Right lobe of liver (tissue), 6 donors: ENCODE results near the gene CAMK2D. TPM values are rescaled to one million over a fixed set of nuclear protein-coding genes. Genes with fewer than 3 reads are reported as not detected.
A peak's percentile ranks its signal among the peaks of the same experiment; 100 is the strongest.

ENCODE experiments used
- ATAC-seq, 4 donors: fragments of 200-7000 bp; cut with Tn5 transposase; one replicate each; pipeline ENCODE4 v1.9.1; 2020; ENCODE audit warnings: mild to moderate bottlenecking in 4 of 4, moderate library complexity in 4 of 4
- DNase-seq, 3 donors: peaks; one replicate each; pipeline ENCODE4 v3.0.0-alpha.2; 2020
- H3K27ac ChIP-seq, 3 donors: fragments of 200-600 bp; one replicate each; pipeline ENCODE4 v1.8.0; 2022
- H3K27me3 ChIP-seq, 2 donors: fragments of 200-600 bp; one replicate each; pipeline ENCODE4 v1.8.0; 2022
- H3K36me3 ChIP-seq, 4 donors: fragments of 200-600 bp; sonication (generic) in 1 of 4; one replicate each; pipeline versions ENCODE4 v1.5.1 to v1.8.0; 2017 to 2022; ENCODE audit warnings: control low read depth in 1 of 4
- H3K4me1 ChIP-seq, 4 donors: fragments of 200-600 bp; sonication (generic) in 1 of 4; one replicate each; pipeline versions ENCODE4 v1.5.1 to v1.8.0; 2017 to 2022; ENCODE audit warnings: control low read depth in 1 of 4
- H3K4me3 ChIP-seq, 3 donors: fragments of 200-600 bp; one replicate each; pipeline ENCODE4 v1.8.0; 2022
- H3K9me3 ChIP-seq, 4 donors: fragments of 200-600 bp; sonication (generic) in 1 of 4; one replicate each; pipeline versions ENCODE4 v1.5.1 to v1.8.0; 2017 to 2022; ENCODE audit warnings: control low read depth in 1 of 4
- POLR2A ChIP-seq: fragments of 450-650 bp; IDR thresholded peaks from one replicate; pipeline ENCODE4 v1.6.1; 2017; ENCODE audit warnings: antibody characterized with exemption, mild to moderate bottlenecking
- WGBS: methylation state at CpG from one replicate; pipeline ENCODE4 v1.1.6; 2018; ENCODE audit warnings: low coverage, low lambda C conversion rate; ENCODE audit not compliant: insufficient coverage; ENCODE audit errors: missing lambda C conversion rate; 5-methylcytosine and 5-hydroxymethylcytosine counted together
- intact Hi-C, 2 donors: fragments of 100-400 bp; cut with DNase I; formaldehyde crosslinking; loops; one replicate each; pipeline versions ENCODE4 v1.11.2 to v1.14.1; 2022
- total RNA-seq, 6 experiments: library from RNA; depleted of rRNA in 2 of 6; stranded (reverse); fragments of >200 nt in 2 of 6; fragmentation: NEBNext Ultra II Directional in 3 of 6; extraction: Animal tissue kit (Norgen Biotek cat#: 25700) in 3 of 6; gene quantifications; one replicate each; pipeline versions ENCODE4 v1.1.0 to v1.2.4, GENCODE V29; 2016 to 2023
- TF ChIP-seq, protein P1 (sequence below), 4 donors: fragments of 200-600 bp in 3 of 4; fragments of 450-650 bp in 1 of 4; IDR thresholded peaks; one replicate each; pipeline versions ENCODE4 v1.5.1 to v1.8.0; 2016 to 2022; ENCODE audit warnings: antibody characterized with exemption in 4 of 4, mild to moderate bottlenecking in 2 of 4
- donor health status: DM: no; HTN: yes; CAD: no.
- donor health status: DM: no; HTN: no; CAD: no.
- donor health status: DM: no; HTN: no; CAD: no.
- donor health status: DM: no; HTN: yes; CAD: no.
- donor health status: DM: no; HTN: yes; CAD: no.

CAMK2D gene
- total RNA-seq, 6 experiments from 2014 or later: 17.0 to 30.6 (median 22.6) TPM

DNA sequence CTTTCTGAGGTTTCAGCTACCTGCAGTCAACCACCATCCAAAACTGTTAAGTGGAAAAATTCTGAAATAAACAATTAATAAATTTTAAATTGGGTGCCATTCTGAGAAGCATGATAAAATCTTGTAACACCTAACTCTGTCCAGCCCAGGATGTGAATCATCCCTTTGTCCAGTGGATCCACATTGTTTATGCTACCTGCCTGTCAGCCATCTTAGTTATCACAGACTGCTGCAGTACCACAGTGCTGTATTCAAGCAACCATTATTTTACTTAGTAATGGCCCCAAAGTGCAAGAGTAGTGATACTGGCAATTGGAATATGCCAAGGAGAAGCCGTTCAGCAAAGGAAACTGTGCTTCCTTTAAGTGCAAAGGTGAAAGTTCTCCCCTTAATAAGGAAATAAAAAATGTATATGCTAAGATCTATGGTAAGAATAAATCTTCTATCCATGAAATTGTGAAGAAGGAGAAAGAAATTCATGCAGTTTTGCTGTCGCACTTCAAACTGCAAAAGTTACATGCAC is 20.6 kb downstream of the CAMK2D start:
- TF ChIP-seq POLR2A: no peak
- TF ChIP-seq, protein P1, sequence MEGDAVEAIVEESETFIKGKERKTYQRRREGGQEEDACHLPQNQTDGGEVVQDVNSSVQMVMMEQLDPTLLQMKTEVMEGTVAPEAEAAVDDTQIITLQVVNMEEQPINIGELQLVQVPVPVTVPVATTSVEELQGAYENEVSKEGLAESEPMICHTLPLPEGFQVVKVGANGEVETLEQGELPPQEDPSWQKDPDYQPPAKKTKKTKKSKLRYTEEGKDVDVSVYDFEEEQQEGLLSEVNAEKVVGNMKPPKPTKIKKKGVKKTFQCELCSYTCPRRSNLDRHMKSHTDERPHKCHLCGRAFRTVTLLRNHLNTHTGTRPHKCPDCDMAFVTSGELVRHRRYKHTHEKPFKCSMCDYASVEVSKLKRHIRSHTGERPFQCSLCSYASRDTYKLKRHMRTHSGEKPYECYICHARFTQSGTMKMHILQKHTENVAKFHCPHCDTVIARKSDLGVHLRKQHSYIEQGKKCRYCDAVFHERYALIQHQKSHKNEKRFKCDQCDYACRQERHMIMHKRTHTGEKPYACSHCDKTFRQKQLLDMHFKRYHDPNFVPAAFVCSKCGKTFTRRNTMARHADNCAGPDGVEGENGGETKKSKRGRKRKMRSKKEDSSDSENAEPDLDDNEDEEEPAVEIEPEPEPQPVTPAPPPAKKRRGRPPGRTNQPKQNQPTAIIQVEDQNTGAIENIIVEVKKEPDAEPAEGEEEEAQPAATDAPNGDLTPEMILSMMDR (IDR thresholded peaks at IDR 0.05): no peak
- DNase-seq: no peak
- Histone ChIP-seq H3K4me1 (peaks cover 0 to 18% (median 0%) of the 10 kb centered on the region in 4 donors), H3K4me3 (no peak overlapping the region), H3K36me3 (no peaks in the 10 kb centered on the region), H3K27me3 (no peaks in the 10 kb centered on the region), H3K9me3 (no peaks in the 10 kb centered on the region), H3K27ac (no peak overlapping the region)
- no peak for ATAC-seq
- intact Hi-C loops: no loop called here
- 88% methylated on average over 2 of the region's 2 CpGs for WGBS

- Histone ChIP-seq H3K27me3 (no peaks in the 10 kb centered on the region), H3K27ac (no peak overlapping the region), H3K4me1 (peaks cover 0 to 18% (median 0%) of the 10 kb centered on the region in 4 donors), H3K9me3 (no peaks in the 10 kb centered on the region), H3K36me3 (no peaks in the 10 kb centered on the region), H3K4me3 (no peak overlapping the region)
- ATAC-seq (peak in 1 of 4 donors; percentile 23), DNase-seq (no peak)
- TF ChIP-seq POLR2A: no peak
- TF ChIP-seq, protein P1 (IDR thresholded peaks at IDR 0.05): no peak
- intact Hi-C loops: no loop called here
Observed at GRCh38 chr4:113739197-113739596, 22.3 kb downstream of the CAMK2D start.

GRCh38 chr4:113738251-113738650 is 23.3 kb downstream of the CAMK2D start:
- ATAC-seq (no peak), DNase-seq (no peak)
- H3K9me3 ChIP-seq: no peaks in the 10 kb centered on the region
- no peaks in the 10 kb centered on the region for H3K36me3 ChIP-seq
- peaks cover 0 to 9% (median 0%) of the 10 kb centered on the region in 4 donors for H3K4me1 ChIP-seq
- no peak for TF ChIP-seq POLR2A
- TF ChIP-seq, protein P1 (IDR thresholded peaks at IDR 0.05): no peak
- intact Hi-C loops: no loop called here
- H3K27ac ChIP-seq: no peak overlapping the region
- no peaks in the 10 kb centered on the region for H3K27me3 ChIP-seq
- no peak overlapping the region for H3K4me3 ChIP-seq

GRCh38 chr4:113733685-113734084 is 27.9 kb downstream of the CAMK2D start:
- no peak overlapping the region for H3K27ac ChIP-seq
- no peaks in the 10 kb centered on the region for H3K27me3 ChIP-seq
- no peak overlapping the region for H3K4me3 ChIP-seq
- no peaks in the 10 kb centered on the region for H3K36me3 ChIP-seq
- intact Hi-C loops: no loop called here
- TF ChIP-seq, protein P1 (IDR thresholded peaks at IDR 0.05): no peak
- TF ChIP-seq POLR2A: no peak
- ATAC-seq (no peak), DNase-seq (no peak)
- H3K9me3 ChIP-seq: no peaks in the 10 kb centered on the region
- peaks cover 0 to 5% (median 0%) of the 10 kb centered on the region in 4 donors for H3K4me1 ChIP-seq

DNA sequence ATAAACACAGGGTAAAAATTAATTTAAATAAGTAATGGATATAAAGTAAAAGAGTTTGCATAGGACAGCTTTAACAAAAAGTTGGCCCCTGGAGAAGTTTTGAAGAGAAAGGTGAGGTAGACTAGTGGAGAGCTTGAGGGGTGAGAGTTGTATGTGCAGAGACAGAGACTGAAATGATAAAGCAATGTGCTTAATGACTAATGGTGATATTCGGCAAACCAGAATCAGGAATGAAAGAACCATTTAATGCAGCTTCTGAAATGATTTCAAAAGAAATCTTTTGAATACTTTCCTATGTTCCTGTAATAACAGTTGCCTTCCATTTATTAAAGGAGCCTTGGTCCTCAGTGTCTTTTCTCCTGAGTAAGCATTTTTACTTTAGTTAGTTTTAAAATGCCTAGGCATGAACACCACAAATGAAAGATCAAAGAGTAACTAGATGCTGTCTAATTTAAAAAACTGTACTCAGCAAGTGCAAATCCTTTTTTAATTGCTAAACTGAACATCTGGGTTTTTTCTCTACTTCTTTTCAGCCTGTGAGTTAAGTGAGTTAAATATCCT is 28.5 kb downstream of the CAMK2D start:
- Histone ChIP-seq H3K27me3 (no peaks in the 10 kb centered on the region), H3K27ac (no peak overlapping the region), H3K4me1 (peaks cover 0 to 7% (median 0%) of the 10 kb centered on the region in 4 donors), H3K4me3 (no peak overlapping the region), H3K36me3 (no peaks in the 10 kb centered on the region), H3K9me3 (no peaks in the 10 kb centered on the region)
- 79% methylated on average over 1 of the region's 1 CpG for WGBS
- intact Hi-C loops: no loop called here
- TF ChIP-seq, protein P1 (IDR thresholded peaks at IDR 0.05): no peak
- DNase-seq (no peak), ATAC-seq (no peak)
